Smooth muscle cell (in vitro differentiated cells): ENCODE results near the gene GHRHR. TPM values are rescaled to one million over a fixed set of nuclear protein-coding genes. Genes with fewer than 3 reads are reported as not detected.

Experiments
- DNase-seq: peaks from one replicate; lab custom pipeline; 2025; ENCODE audit not compliant: unreplicated experiment; lab: John Stamatoyannopoulos, UW
- H2AFZ ChIP-seq: fragments of 200-600 bp; sonication (generic); 2 replicates; pipeline ENCODE4 v1.6.0; 2016; ENCODE audit warnings: antibody characterized with exemption, low read depth, mild to moderate bottlenecking
- H3F3A ChIP-seq: fragments of 200-600 bp; sonication (generic); 2 replicates; pipeline ENCODE4 v1.6.0; 2017; ENCODE audit warnings: antibody characterized with exemption, low read depth
- H3K27ac ChIP-seq: fragments of 200-600 bp; sonication (generic); 2 replicates; pipeline ENCODE4 v1.5.1; 2016; ENCODE audit warnings: low read depth, mild to moderate bottlenecking
- H3K27me3 ChIP-seq: fragments of 200-600 bp; sonication (generic); 2 replicates; pipeline ENCODE4 v1.6.1; 2016; ENCODE audit warnings: low read depth, mild to moderate bottlenecking
- H3K36me3 ChIP-seq: fragments of 200-600 bp; sonication (generic); 2 replicates; pipeline ENCODE4 v1.5.1; 2016; ENCODE audit warnings: low read depth
- H3K4me1 ChIP-seq: fragments of 200-600 bp; sonication (generic); 2 replicates; pipeline ENCODE4 v1.5.1; 2016; ENCODE audit warnings: low read depth
- H3K4me2 ChIP-seq: fragments of 200-600 bp; sonication (generic); 2 replicates; pipeline ENCODE4 v1.6.0; 2016; ENCODE audit warnings: mild to moderate bottlenecking
- H3K4me3 ChIP-seq: fragments of 200-600 bp; sonication (generic); 2 replicates; pipeline ENCODE4 v1.5.1; 2016; ENCODE audit warnings: mild to moderate bottlenecking
- H3K79me2 ChIP-seq: fragments of 200-600 bp; sonication (generic); 2 replicates; pipeline ENCODE4 v1.6.0; 2016; ENCODE audit warnings: low read depth, mild to moderate bottlenecking
- H3K9ac ChIP-seq: fragments of 200-600 bp; sonication (generic); 2 replicates; pipeline ENCODE4 v1.6.0; 2016; ENCODE audit warnings: low read depth
- H3K9me3 ChIP-seq: fragments of 200-600 bp; sonication (generic); replicated peaks from 2 replicates; pipeline ENCODE4 v1.5.1; 2016; ENCODE audit warnings: low read depth
- H4K20me1 ChIP-seq: fragments of 200-600 bp; sonication (generic); 2 replicates; pipeline ENCODE4 v1.6.0; 2016; ENCODE audit warnings: low read depth
- CTCF ChIP-seq: fragments of 200-600 bp; sonication (generic); IDR thresholded peaks from 2 replicates; pipeline ENCODE4 v1.5.1; 2017; ENCODE audit warnings: borderline replicate concordance, mild to moderate bottlenecking, antibody characterized with exemption; ENCODE audit not compliant: insufficient read depth, poor library complexity, severe bottlenecking
- WGBS: methylation state at CpG from one replicate; pipeline ENCODE4 v1.1.7; 2016; ENCODE audit warnings: low lambda C conversion rate; 5-methylcytosine and 5-hydroxymethylcytosine counted together
- polyA plus RNA-seq: library from polyadenylated mRNA; unstranded; fragments of >200 nt; fragmentation: Nextera tagmentation; extraction: Ambion mirVana; gene quantifications from 2 replicates; pipeline ENCODE4 v1.2.1, GENCODE V29; 2016
- total RNA-seq: library from RNA; depleted of rRNA; stranded (reverse); fragments of >200 nt; gene quantifications from 2 replicates; pipeline ENCODE4 v1.2.3, GENCODE V29; 2014

Gene GHRHR
- total and polyA plus RNA-seq, 2 experiments from 2014 or later: not detected

DNA sequence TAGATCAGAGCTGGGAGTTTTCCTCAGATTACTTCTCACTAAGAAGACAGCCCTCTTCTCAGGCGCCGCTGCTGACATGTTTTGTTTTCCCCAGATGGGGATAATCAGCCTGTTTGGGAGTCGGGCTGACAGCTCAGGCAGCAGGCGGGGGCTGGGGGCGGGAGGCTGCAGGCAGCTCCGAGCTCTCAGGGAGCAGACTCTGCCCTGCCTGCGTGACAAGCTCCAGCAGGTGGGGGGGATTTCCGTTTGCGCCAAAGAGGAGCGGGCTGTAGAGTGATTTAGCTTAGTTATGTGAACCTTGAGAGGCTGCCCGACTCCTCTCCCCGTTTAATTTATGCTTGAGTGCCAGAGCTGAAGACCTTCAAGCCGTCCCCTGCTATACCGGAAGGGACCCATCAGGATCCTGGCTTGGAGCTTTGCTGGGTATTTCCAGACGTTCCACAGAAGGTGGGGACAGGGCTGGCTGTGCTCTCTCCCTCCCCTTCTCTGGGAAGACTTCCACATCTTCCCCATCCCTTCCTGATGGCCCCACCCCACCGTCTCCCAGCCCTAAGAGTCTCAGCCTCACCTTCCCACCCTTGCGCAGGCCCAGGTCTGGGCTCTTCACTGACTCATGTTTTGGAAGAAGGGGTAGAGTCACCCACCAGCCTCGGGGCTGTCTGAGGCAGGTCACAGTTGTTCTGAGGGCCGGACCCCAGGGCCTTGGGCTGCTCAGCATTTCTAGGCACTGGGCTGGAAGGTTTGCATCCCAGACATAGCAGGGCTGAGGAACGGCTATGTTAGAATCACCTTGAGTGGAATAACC, 63.6 kb downstream of the GHRHR start:
- WGBS: 29% methylated on average over 20 of the region's 20 CpGs
- Histone ChIP-seq H3K79me2 (no peaks in the 10 kb centered on the region), H2AFZ (peak overlapping the region; percentile 73), H3K36me3 (no peaks in the 10 kb centered on the region), H3K4me3 (no peak overlapping the region), H3K27me3 (no peaks in the 10 kb centered on the region), H3K4me1 (peaks cover 10% of the 10 kb centered on the region), H3F3A (no peaks in the 10 kb centered on the region), H3K9ac (no peak overlapping the region), H3K27ac (no peak overlapping the region), H3K4me2 (peak overlapping the region; percentile 71), H4K20me1 (no peaks in the 10 kb centered on the region), H3K9me3 (no peaks in the 10 kb centered on the region)
- no peak for TF ChIP-seq CTCF
- DNase-seq: peak; percentile 11

DNA sequence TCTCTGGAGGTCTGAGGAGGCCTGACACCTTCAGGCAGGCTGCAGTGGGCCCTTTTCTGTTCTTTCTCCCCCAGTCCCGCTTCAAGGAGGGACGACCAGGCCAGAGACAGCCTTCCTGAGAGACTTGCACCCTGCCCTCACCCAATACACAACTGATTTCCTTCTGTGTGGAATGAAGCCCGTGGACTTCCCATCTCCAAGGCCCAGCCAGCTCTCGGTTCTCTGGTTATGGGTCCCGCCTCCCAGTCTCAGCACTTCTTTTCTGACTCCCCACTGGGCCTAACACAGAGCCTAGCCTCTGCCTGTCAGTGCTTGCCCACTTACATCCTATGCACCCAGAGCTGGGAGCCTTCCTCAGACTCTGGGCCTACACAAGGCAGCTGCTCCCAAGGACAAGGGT, 64.3 kb downstream of the GHRHR start:
- H3K79me2 ChIP-seq: no peaks in the 10 kb centered on the region
- TF ChIP-seq CTCF: no peak
- 90% methylated on average over 5 of the region's 5 CpGs for WGBS
- H4K20me1 ChIP-seq: no peaks in the 10 kb centered on the region
- H3K27me3 ChIP-seq: no peaks in the 10 kb centered on the region
- H3K27ac ChIP-seq: no peak overlapping the region
- H3K9me3 ChIP-seq: no peaks in the 10 kb centered on the region
- H2AFZ ChIP-seq: no peak overlapping the region
- H3K36me3 ChIP-seq: no peaks in the 10 kb centered on the region
- no peak overlapping the region for H3K9ac ChIP-seq
- no peak overlapping the region for H3K4me3 ChIP-seq
- H3F3A ChIP-seq: no peaks in the 10 kb centered on the region
- no peak for DNase-seq
- H3K4me1 ChIP-seq: peaks cover 10% of the 10 kb centered on the region
- no peak overlapping the region for H3K4me2 ChIP-seq

GRCh38 chr7:31028417-31028992, 64.8 kb downstream of the GHRHR start:
- no peak for TF ChIP-seq CTCF
- Histone ChIP-seq H3K36me3 (no peaks in the 10 kb centered on the region), H3K27ac (no peak overlapping the region), H3K9ac (no peak overlapping the region), H2AFZ (no peak overlapping the region), H4K20me1 (no peaks in the 10 kb centered on the region), H3K4me1 (peaks cover 10% of the 10 kb centered on the region), H3K79me2 (no peaks in the 10 kb centered on the region), H3K4me3 (no peak overlapping the region), H3K4me2 (no peak overlapping the region), H3F3A (no peaks in the 10 kb centered on the region), H3K27me3 (no peaks in the 10 kb centered on the region), H3K9me3 (no peaks in the 10 kb centered on the region)
- 95% methylated on average over 16 of the region's 18 CpGs for WGBS
- DNase-seq: no peak

Other genes starting within 250 kb of the GHRHR start
- 1.2 and 4.0 TPM in 2 replicates for gene INMT, start 211.8 kb upstream of the GHRHR start, total RNA-seq
- 2.3 and 2.4 TPM in 2 replicates for gene INMT, start 211.8 kb upstream of the GHRHR start, polyA plus RNA-seq
- 5.3 and 7.3 TPM in 2 replicates for gene MINDY4, start 192.5 kb upstream of the GHRHR start, total RNA-seq
- 4.9 and 6.0 TPM in 2 replicates for gene MINDY4, start 192.5 kb upstream of the GHRHR start, polyA plus RNA-seq
- 2,330 and 2,442 TPM in 2 replicates for gene AQP1, start 52.1 kb upstream of the GHRHR start, total RNA-seq
- gene AQP1, start 52.1 kb upstream of the GHRHR start, polyA plus RNA-seq: 2,039 and 2,747 TPM in 2 replicates
- gene ADCYAP1R1, start 88.4 kb downstream of the GHRHR start, total RNA-seq: 0.04 TPM in 1 of 2 replicates, not detected in the other
- gene ADCYAP1R1, start 88.4 kb downstream of the GHRHR start, polyA plus RNA-seq: not detected in 2 replicates